Vagina (tissue), 2 donors: ENCODE results near the gene ZNF276.

ENCODE experiments used
- CTCF ChIP-seq, 3 experiments: fragments of 450-650 bp in 2 of 3; fragments of 200-600 bp in 1 of 3; sonication (generic) in 1 of 3; IDR thresholded peaks; one replicate each; pipeline ENCODE4 v1.5.1; 2017 to 2019; ENCODE audit warnings: antibody characterized with exemption in 3 of 3, mild to moderate bottlenecking in 2 of 3, moderate library complexity in 2 of 3
- POLR2A ChIP-seq, 2 donors: fragments of 450-650 bp; IDR thresholded peaks; one replicate each; pipeline ENCODE4 v1.6.1; 2017; ENCODE audit warnings: antibody characterized with exemption in 2 of 2, mild to moderate bottlenecking in 2 of 2, moderate library complexity in 2 of 2
- POLR2AphosphoS5 ChIP-seq, 2 donors: sonication (generic); formaldehyde crosslinking; IDR thresholded peaks; one replicate each; pipeline ENCODE4 v1.9.0; 2017; ENCODE audit warnings: antibody characterized with exemption in 2 of 2, mild to moderate bottlenecking in 2 of 2, low read depth in 1 of 2; ENCODE audit not compliant: insufficient read depth in 1 of 2

DNA sequence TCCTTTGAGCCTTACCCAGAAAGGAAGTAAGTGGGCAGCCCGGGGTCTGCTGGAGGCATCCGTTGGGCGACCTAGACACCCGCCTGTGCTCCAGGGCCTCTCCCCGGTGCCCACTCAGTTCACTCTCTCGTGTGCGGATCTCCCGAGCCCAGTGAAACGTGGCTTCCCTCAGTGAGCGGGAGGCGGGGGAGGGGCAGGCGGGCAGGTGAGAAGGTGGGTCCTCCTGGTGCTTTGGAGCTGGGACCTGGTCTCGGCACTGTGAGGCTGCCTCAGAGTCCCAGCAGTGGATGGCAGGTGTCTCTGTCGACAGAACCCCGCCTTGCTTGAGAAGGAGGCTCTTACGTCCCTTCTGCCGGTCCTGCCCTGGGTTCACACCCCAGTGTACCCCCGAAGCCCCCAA is 8.0 kb downstream of the ZNF276 start:
- no peak for TF ChIP-seq POLR2A (IDR thresholded peaks at IDR 0.05)
- no peak for TF ChIP-seq CTCF (IDR thresholded peaks at IDR 0.05)
- no peak for TF ChIP-seq POLR2AphosphoS5 (IDR thresholded peaks at IDR 0.05; ENCODE audit: insufficient read depth in 1 of 2, low read depth in 1 of 2)
